Activated naive CD8-positive, alpha-beta T cell (primary cell): Measurements from ENCODE around the gene MYOM1.

Experiments
- H3K27ac Mint-ChIP-seq: one replicate; pipeline ENCODE4 v1.8.0; 2021; ENCODE audit warnings: mixed read lengths
- H3K27me3 Mint-ChIP-seq: one replicate; pipeline ENCODE4 v1.8.0; 2021; ENCODE audit warnings: mixed read lengths
- H3K36me3 Mint-ChIP-seq: one replicate; pipeline ENCODE4 v1.8.0; 2021; ENCODE audit warnings: mixed read lengths
- H3K4me1 Mint-ChIP-seq: one replicate; pipeline ENCODE4 v1.8.0; 2021; ENCODE audit warnings: low read depth, mixed read lengths
- H3K4me3 Mint-ChIP-seq: one replicate; pipeline ENCODE4 v1.8.0; 2021; ENCODE audit warnings: mild to moderate bottlenecking, mixed read lengths
- H3K9me3 Mint-ChIP-seq: one replicate; pipeline ENCODE4 v1.8.0; 2021; ENCODE audit warnings: low read depth, mixed read lengths

Gene MYOM1

GRCh38 chr18:3140986-3141639 is 78.7 kb downstream of the MYOM1 start:
- Mint-ChIP-seq H3K27ac (no peak overlapping the region), H3K4me3 (no peak overlapping the region), H3K4me1 (no peaks in the 10 kb centered on the region), H3K27me3 (no peaks in the 10 kb centered on the region), H3K9me3 (peaks cover 8% of the 10 kb centered on the region), H3K36me3 (peaks cover 15% of the 10 kb centered on the region)

GRCh38 chr18:3140342-3140741 is 79.4 kb downstream of the MYOM1 start:
- peaks cover 15% of the 10 kb centered on the region for H3K36me3 Mint-ChIP-seq
- no peaks in the 10 kb centered on the region for H3K4me1 Mint-ChIP-seq
- no peaks in the 10 kb centered on the region for H3K27me3 Mint-ChIP-seq
- H3K9me3 Mint-ChIP-seq: peaks cover 8% of the 10 kb centered on the region
- H3K4me3 Mint-ChIP-seq: no peak overlapping the region
- no peak overlapping the region for H3K27ac Mint-ChIP-seq

- H3K36me3 Mint-ChIP-seq: peaks cover 15% of the 10 kb centered on the region
- H3K4me1 Mint-ChIP-seq: no peaks in the 10 kb centered on the region
- H3K4me3 Mint-ChIP-seq: no peak overlapping the region
- H3K27me3 Mint-ChIP-seq: no peaks in the 10 kb centered on the region
- H3K27ac Mint-ChIP-seq: no peak overlapping the region
- peaks cover 8% of the 10 kb centered on the region for H3K9me3 Mint-ChIP-seq
These were observed 80.4 kb downstream of the MYOM1 start for GRCh38 chr18:3139406-3139805.

- no peak overlapping the region for H3K27ac Mint-ChIP-seq
- H3K4me1 Mint-ChIP-seq: no peaks in the 10 kb centered on the region
- peaks cover 8% of the 10 kb centered on the region for H3K9me3 Mint-ChIP-seq
- H3K27me3 Mint-ChIP-seq: no peaks in the 10 kb centered on the region
- H3K4me3 Mint-ChIP-seq: no peak overlapping the region
- H3K36me3 Mint-ChIP-seq: peaks cover 15% of the 10 kb centered on the region
These were observed 81.3 kb downstream of the MYOM1 start for GRCh38 chr18:3138274-3138975.

- H3K27ac Mint-ChIP-seq: no peak overlapping the region
- H3K9me3 Mint-ChIP-seq: no peaks in the 10 kb centered on the region
- no peaks in the 10 kb centered on the region for H3K27me3 Mint-ChIP-seq
- H3K4me1 Mint-ChIP-seq: no peaks in the 10 kb centered on the region
- H3K36me3 Mint-ChIP-seq: peaks cover 7% of the 10 kb centered on the region
- H3K4me3 Mint-ChIP-seq: no peak overlapping the region
These were observed 84.2 kb downstream of the MYOM1 start for GRCh38 chr18:3135536-3135935.

- H3K27me3 Mint-ChIP-seq: no peaks in the 10 kb centered on the region
- no peaks in the 10 kb centered on the region for H3K9me3 Mint-ChIP-seq
- H3K27ac Mint-ChIP-seq: no peak overlapping the region
- no peak overlapping the region for H3K4me3 Mint-ChIP-seq
- H3K36me3 Mint-ChIP-seq: peaks cover 3% of the 10 kb centered on the region
- H3K4me1 Mint-ChIP-seq: peaks cover 8% of the 10 kb centered on the region
These were observed 87.1 kb downstream of the MYOM1 start for GRCh38 chr18:3132700-3133099.

GRCh38 chr18:3130344-3130743 is 89.4 kb downstream of the MYOM1 start:
- Mint-ChIP-seq H3K4me1 (peaks cover 8% of the 10 kb centered on the region), H3K9me3 (no peaks in the 10 kb centered on the region), H3K27me3 (no peaks in the 10 kb centered on the region), H3K36me3 (peaks cover 4% of the 10 kb centered on the region), H3K27ac (no peak overlapping the region), H3K4me3 (no peak overlapping the region)

GRCh38 chr18:3129053-3129864 is 90.5 kb downstream of the MYOM1 start:
- Mint-ChIP-seq H3K4me1 (peaks cover 8% of the 10 kb centered on the region), H3K27ac (no peak overlapping the region), H3K36me3 (peaks cover 12% of the 10 kb centered on the region), H3K9me3 (peaks cover 4% of the 10 kb centered on the region), H3K27me3 (no peaks in the 10 kb centered on the region), H3K4me3 (no peak overlapping the region)

- H3K27ac Mint-ChIP-seq: no peak overlapping the region
- peaks cover 8% of the 10 kb centered on the region for H3K4me1 Mint-ChIP-seq
- no peak overlapping the region for H3K4me3 Mint-ChIP-seq
- no peaks in the 10 kb centered on the region for H3K27me3 Mint-ChIP-seq
- peaks cover 4% of the 10 kb centered on the region for H3K9me3 Mint-ChIP-seq
- H3K36me3 Mint-ChIP-seq: peaks cover 12% of the 10 kb centered on the region
These were observed 93.2 kb downstream of the MYOM1 start for GRCh38 chr18:3126457-3127097.

- Mint-ChIP-seq H3K4me3 (no peak overlapping the region), H3K27me3 (no peaks in the 10 kb centered on the region), H3K9me3 (peaks cover 4% of the 10 kb centered on the region), H3K4me1 (peaks cover 8% of the 10 kb centered on the region), H3K36me3 (peaks cover 14% of the 10 kb centered on the region), H3K27ac (no peak overlapping the region)
These were observed 94.9 kb downstream of the MYOM1 start for GRCh38 chr18:3124822-3125221.

- Mint-ChIP-seq H3K4me3 (no peak overlapping the region), H3K27me3 (no peaks in the 10 kb centered on the region), H3K36me3 (peaks cover 19% of the 10 kb centered on the region), H3K4me1 (no peaks in the 10 kb centered on the region), H3K27ac (no peak overlapping the region), H3K9me3 (peaks cover 4% of the 10 kb centered on the region)
These were observed 96.9 kb downstream of the MYOM1 start for GRCh38 chr18:3122851-3123250.

- Mint-ChIP-seq H3K27ac (no peak overlapping the region), H3K4me3 (no peak overlapping the region), H3K36me3 (peaks cover 15% of the 10 kb centered on the region), H3K9me3 (peaks cover 4% of the 10 kb centered on the region), H3K4me1 (no peaks in the 10 kb centered on the region), H3K27me3 (no peaks in the 10 kb centered on the region)
These were observed 98.5 kb downstream of the MYOM1 start for GRCh38 chr18:3121259-3121658.

- Mint-ChIP-seq H3K36me3 (peaks cover 21% of the 10 kb centered on the region), H3K27me3 (no peaks in the 10 kb centered on the region), H3K4me1 (no peaks in the 10 kb centered on the region), H3K4me3 (no peak overlapping the region), H3K9me3 (peaks cover 4% of the 10 kb centered on the region), H3K27ac (no peak overlapping the region)
These were observed 99.4 kb downstream of the MYOM1 start for GRCh38 chr18:3120356-3120755.

GRCh38 chr18:3119401-3120341 is 100.1 kb downstream of the MYOM1 start:
- peaks cover under 1% of the 10 kb centered on the region for H3K9me3 Mint-ChIP-seq
- H3K36me3 Mint-ChIP-seq: peaks cover 21% of the 10 kb centered on the region
- no peaks in the 10 kb centered on the region for H3K4me1 Mint-ChIP-seq
- no peaks in the 10 kb centered on the region for H3K27me3 Mint-ChIP-seq
- no peak overlapping the region for H3K27ac Mint-ChIP-seq
- no peak overlapping the region for H3K4me3 Mint-ChIP-seq
